ENCODE results near the gene FAM234B. TPM values are rescaled to one million over a fixed set of nuclear protein-coding genes. Genes with fewer than 3 reads are reported as not detected.

FAM234B gene
- total RNA-seq, 1 donor from 2014 or later = 1.8 TPM

- H3K27ac ChIP-seq (replicated peaks) = peak overlapping the region; percentile 93
- H3K4me1 ChIP-seq = peaks cover 45% of the 10 kb centered on the region
- no peak for DNase-seq
- H3K27me3 ChIP-seq (ENCODE audit: low read depth) = no peaks in the 10 kb centered on the region
- H3K36me3 ChIP-seq = no peaks in the 10 kb centered on the region
- H3K4me3 ChIP-seq = no peak overlapping the region
- intact Hi-C loops (cut with micrococcal nuclease) = loop anchor here (5.0 kb wide), 1 partner anchor 100 kb away; no protein-coding TSS in a partner anchor
- TF ChIP-seq, protein P1, sequence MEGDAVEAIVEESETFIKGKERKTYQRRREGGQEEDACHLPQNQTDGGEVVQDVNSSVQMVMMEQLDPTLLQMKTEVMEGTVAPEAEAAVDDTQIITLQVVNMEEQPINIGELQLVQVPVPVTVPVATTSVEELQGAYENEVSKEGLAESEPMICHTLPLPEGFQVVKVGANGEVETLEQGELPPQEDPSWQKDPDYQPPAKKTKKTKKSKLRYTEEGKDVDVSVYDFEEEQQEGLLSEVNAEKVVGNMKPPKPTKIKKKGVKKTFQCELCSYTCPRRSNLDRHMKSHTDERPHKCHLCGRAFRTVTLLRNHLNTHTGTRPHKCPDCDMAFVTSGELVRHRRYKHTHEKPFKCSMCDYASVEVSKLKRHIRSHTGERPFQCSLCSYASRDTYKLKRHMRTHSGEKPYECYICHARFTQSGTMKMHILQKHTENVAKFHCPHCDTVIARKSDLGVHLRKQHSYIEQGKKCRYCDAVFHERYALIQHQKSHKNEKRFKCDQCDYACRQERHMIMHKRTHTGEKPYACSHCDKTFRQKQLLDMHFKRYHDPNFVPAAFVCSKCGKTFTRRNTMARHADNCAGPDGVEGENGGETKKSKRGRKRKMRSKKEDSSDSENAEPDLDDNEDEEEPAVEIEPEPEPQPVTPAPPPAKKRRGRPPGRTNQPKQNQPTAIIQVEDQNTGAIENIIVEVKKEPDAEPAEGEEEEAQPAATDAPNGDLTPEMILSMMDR (IDR thresholded peaks at IDR 0.05; ENCODE audit: borderline replicate concordance) = no peak
- H3K9me3 ChIP-seq (replicated peaks) = no peaks in the 10 kb centered on the region
Observed at GRCh38 chr12:13102461-13103195, 58.4 kb downstream of the FAM234B start.

- Histone ChIP-seq H3K9me3 (replicated peaks) (peaks cover 6% of the 10 kb centered on the region), H3K4me3 (no peak within 1 kb of the TSS), H3K27ac (replicated peaks) (peak within 1 kb of the TSS; percentile 93), H3K27me3 (ENCODE audit: low read depth) (no peaks in the 10 kb centered on the region), H3K36me3 (no peaks in the 10 kb centered on the region), H3K4me1 (peaks cover 36% of the 10 kb centered on the region)
- no peak for DNase-seq
- intact Hi-C loops (cut with micrococcal nuclease) = loop anchor here (5.0 kb wide), 1 partner anchor 99 kb away; no protein-coding TSS in a partner anchor
- TF ChIP-seq, protein P1 (IDR thresholded peaks at IDR 0.05; ENCODE audit: borderline replicate concordance) = no peak
Observed at GRCh38 chr12:13103391-13104033, 59.3 kb downstream of the FAM234B start, which contains the start of gene GSG1. Gene GSG1 (minus strand): TSS chr12:13103667. CDS start chr12:13103512, 155 bp downstream.

- Histone ChIP-seq H3K4me3 (no peak overlapping the region), H3K9me3 (replicated peaks) (peaks cover 7% of the 10 kb centered on the region), H3K27ac (replicated peaks) (no peak overlapping the region), H3K36me3 (no peaks in the 10 kb centered on the region), H3K27me3 (ENCODE audit: low read depth) (no peaks in the 10 kb centered on the region), H3K4me1 (peaks cover 27% of the 10 kb centered on the region)
- DNase-seq = no peak
- intact Hi-C loops (cut with micrococcal nuclease) = loop anchor here (5.0 kb wide), 1 partner anchor 98 kb away; no protein-coding TSS in a partner anchor
- TF ChIP-seq, protein P1 (IDR thresholded peaks at IDR 0.05; ENCODE audit: borderline replicate concordance) = no peak
Observed at GRCh38 chr12:13104409-13104808, 60.2 kb downstream of the FAM234B start.

DNA sequence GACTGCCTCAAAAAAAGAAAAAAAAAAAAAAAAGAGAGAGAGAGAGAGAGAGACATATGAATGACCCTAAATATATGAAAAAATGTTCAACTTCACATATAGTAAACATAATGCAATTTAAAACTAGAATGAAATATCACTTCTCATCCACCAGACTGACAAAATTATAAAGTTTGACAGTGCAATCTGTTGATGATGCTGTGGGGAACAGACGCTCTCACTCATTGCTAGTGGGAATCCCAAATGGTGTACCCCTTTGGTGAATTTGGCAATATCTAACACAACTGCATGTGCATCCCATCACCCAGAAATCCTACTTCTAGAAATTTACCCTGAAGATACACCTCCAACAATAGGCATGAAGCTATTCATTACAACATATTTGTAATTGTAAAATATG, 61.6 kb downstream of the FAM234B start:
- TF ChIP-seq, protein P1 (IDR thresholded peaks at IDR 0.05; ENCODE audit: borderline replicate concordance) = no peak
- intact Hi-C loops (cut with micrococcal nuclease) = no loop called here
- DNase-seq = no peak

GRCh38 chr12:13106666-13107065, 62.5 kb downstream of the FAM234B start:
- H3K4me3 ChIP-seq = no peak overlapping the region
- H3K9me3 ChIP-seq (replicated peaks) = peaks cover 8% of the 10 kb centered on the region
- no peak for DNase-seq
- no peak overlapping the region for H3K27ac ChIP-seq (replicated peaks)
- H3K36me3 ChIP-seq = no peaks in the 10 kb centered on the region
- TF ChIP-seq, protein P1 (IDR thresholded peaks at IDR 0.05; ENCODE audit: borderline replicate concordance) = no peak
- intact Hi-C loops (cut with micrococcal nuclease) = no loop called here
- no peaks in the 10 kb centered on the region for H3K27me3 ChIP-seq (ENCODE audit: low read depth)
- H3K4me1 ChIP-seq = peaks cover 8% of the 10 kb centered on the region

More for the DNA sequence above, 61.6 kb downstream of the FAM234B start:
- H3K27me3 ChIP-seq (ENCODE audit: low read depth) = no peaks in the 10 kb centered on the region
- H3K9me3 ChIP-seq (replicated peaks) = peaks cover 7% of the 10 kb centered on the region
- peaks cover 14% of the 10 kb centered on the region for H3K4me1 ChIP-seq
- H3K36me3 ChIP-seq = no peaks in the 10 kb centered on the region
- H3K4me3 ChIP-seq = no peak overlapping the region
- H3K27ac ChIP-seq (replicated peaks) = no peak overlapping the region
